ENCODE results near the gene CNPY4.

- TF ChIP-seq CTCF (conservative IDR thresholded peaks at IDR 0.05; ENCODE audit: low read length) (no peak), EZH2phosphoT487 (IDR thresholded peaks at IDR 0.05; ENCODE audit: borderline replicate concordance, low read depth, low read length) (no peak)
These were observed 22.1 kb downstream of the CNPY4 start for GRCh38 chr7:100141555-100141949.

Data from OCI-LY7 (cell line).